Gastrocnemius medialis (tissue), 4 donors: ENCODE measurements around the gene GID8. TPM values are rescaled to one million over a fixed set of nuclear protein-coding genes. Genes with fewer than 3 reads are reported as not detected.

ENCODE experiments used
- ATAC-seq, 2 donors: fragments of 150-250 bp; one replicate each; pipeline ENCODE4 v1.9.1; 2016
- DNase-seq, 2 donors: peaks; one replicate each; pipeline ENCODE4 v3.0.0-alpha.2; 2019
- H3K27ac ChIP-seq, 4 donors: fragments of 200-600 bp; sonication (generic); 1 replicate in 1 of 4; 2 replicates in 3 of 4; pipeline ENCODE4 v1.5.1; 2016 to 2018; ENCODE audit warnings: mild to moderate bottlenecking in 2 of 4, moderate library complexity in 1 of 4
- H3K27me3 ChIP-seq, 3 donors: fragments of 200-600 bp; sonication (generic) in 2 of 3; 1 replicate in 1 of 3; 2 replicates in 2 of 3; pipeline versions ENCODE4 v1.5.1 to v1.6.0; 2016 to 2019; ENCODE audit warnings: mild to moderate bottlenecking in 1 of 3, moderate library complexity in 1 of 3
- H3K36me3 ChIP-seq, 2 donors: fragments of 200-600 bp; sonication (generic) in 1 of 2; one replicate each; pipeline ENCODE4 v1.5.1; 2017 to 2018
- H3K4me1 ChIP-seq, 2 donors: fragments of 200-600 bp; sonication (generic) in 1 of 2; one replicate each; pipeline ENCODE4 v1.5.1; 2016 to 2017; ENCODE audit warnings: mild to moderate bottlenecking in 2 of 2
- H3K4me3 ChIP-seq, 4 donors: fragments of 200-600 bp; sonication (generic) in 3 of 4; 1 replicate in 1 of 4; 2 replicates in 3 of 4; pipeline ENCODE4 v1.5.1; 2016 to 2019; ENCODE audit warnings: mild to moderate bottlenecking in 2 of 4
- H3K9me3 ChIP-seq, 3 donors: fragments of 200-600 bp; sonication (generic) in 2 of 3; 1 replicate in 1 of 3; 2 replicates in 2 of 3; pipeline ENCODE4 v1.5.1; 2016 to 2019
- POLR2A ChIP-seq, 2 donors: fragments of 450-650 bp; IDR thresholded peaks; one replicate each; pipeline ENCODE4 v1.6.1; 2017; ENCODE audit warnings: antibody characterized with exemption in 2 of 2, mild to moderate bottlenecking in 2 of 2, moderate library complexity in 2 of 2
- in situ Hi-C, 4 donors: fragments of 200-750 bp; cut with MboI; loops; one replicate each; pipeline versions ENCODE4 v1.15.0 to v1.8.0; 2017; ENCODE audit warnings: low sequenced_read_pairs in 4 of 4
- intact Hi-C: fragments of 100-400 bp; cut with DNase I; formaldehyde crosslinking; loops from one replicate; pipeline ENCODE4 v1.15.1; 2023; ENCODE audit warnings: low total_unique reads
- total RNA-seq, 4 donors: library from RNA; depleted of rRNA; stranded (reverse); fragments of >200 nt; gene quantifications; one replicate each; pipeline versions ENCODE4 v1.1.0 to v1.2.3, GENCODE V29; 2016
- TF ChIP-seq, protein P1 (sequence below), 5 experiments: fragments of 450-650 bp in 3 of 5; fragments of 200-600 bp in 2 of 5; sonication (generic) in 2 of 5; IDR thresholded peaks in 4 of 5; conservative IDR thresholded peaks in 1 of 5; 1 replicate in 4 of 5; 2 replicates in 1 of 5; pipeline ENCODE4 v1.5.1; 2016 to 2019; ENCODE audit warnings: antibody characterized with exemption in 5 of 5, mild to moderate bottlenecking in 3 of 5, moderate library complexity in 3 of 5

Gene GID8
- total RNA-seq, 4 donors from 2014 or later: 12.8 to 16.2 (median 13.5) TPM

DNA sequence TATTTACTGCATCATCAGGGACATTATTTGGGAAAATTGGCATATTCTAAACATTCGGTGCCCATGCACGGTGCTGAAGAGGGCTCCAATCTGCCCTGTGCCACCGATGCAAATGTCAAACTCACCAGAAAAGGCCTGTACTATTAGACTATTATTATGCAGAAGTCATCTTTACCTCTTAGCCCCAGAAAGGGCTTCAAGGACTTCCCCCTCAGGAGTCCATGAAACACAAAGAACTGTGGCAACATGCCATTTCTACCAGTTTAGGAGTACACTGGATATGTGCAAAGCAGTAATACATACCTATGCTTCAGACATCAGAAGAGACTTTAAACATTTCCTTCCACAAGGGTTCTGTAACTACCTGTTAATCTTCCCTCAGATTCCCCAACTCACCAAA, 20.2 kb upstream of the GID8 start:
- peaks cover 93 to 96% of the 10 kb centered on the region in 2 donors for H3K4me1 ChIP-seq
- no peak overlapping the region for H3K4me3 ChIP-seq
- no peak for TF ChIP-seq POLR2A (IDR thresholded peaks at IDR 0.05)
- TF ChIP-seq, protein P1, sequence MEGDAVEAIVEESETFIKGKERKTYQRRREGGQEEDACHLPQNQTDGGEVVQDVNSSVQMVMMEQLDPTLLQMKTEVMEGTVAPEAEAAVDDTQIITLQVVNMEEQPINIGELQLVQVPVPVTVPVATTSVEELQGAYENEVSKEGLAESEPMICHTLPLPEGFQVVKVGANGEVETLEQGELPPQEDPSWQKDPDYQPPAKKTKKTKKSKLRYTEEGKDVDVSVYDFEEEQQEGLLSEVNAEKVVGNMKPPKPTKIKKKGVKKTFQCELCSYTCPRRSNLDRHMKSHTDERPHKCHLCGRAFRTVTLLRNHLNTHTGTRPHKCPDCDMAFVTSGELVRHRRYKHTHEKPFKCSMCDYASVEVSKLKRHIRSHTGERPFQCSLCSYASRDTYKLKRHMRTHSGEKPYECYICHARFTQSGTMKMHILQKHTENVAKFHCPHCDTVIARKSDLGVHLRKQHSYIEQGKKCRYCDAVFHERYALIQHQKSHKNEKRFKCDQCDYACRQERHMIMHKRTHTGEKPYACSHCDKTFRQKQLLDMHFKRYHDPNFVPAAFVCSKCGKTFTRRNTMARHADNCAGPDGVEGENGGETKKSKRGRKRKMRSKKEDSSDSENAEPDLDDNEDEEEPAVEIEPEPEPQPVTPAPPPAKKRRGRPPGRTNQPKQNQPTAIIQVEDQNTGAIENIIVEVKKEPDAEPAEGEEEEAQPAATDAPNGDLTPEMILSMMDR (IDR thresholded peaks at IDR 0.05 in 4 of 5, conservative IDR thresholded peaks at IDR 0.05 in 1 of 5): no peak
- in situ Hi-C loops (no loop called here), intact Hi-C loops (no loop called here)
- ATAC-seq (no peak), DNase-seq (no peak)
- no peaks in the 10 kb centered on the region for H3K27me3 ChIP-seq
- H3K27ac ChIP-seq: no peak overlapping the region
- no peaks in the 10 kb centered on the region for H3K9me3 ChIP-seq
- no peaks in the 10 kb centered on the region for H3K36me3 ChIP-seq

DNA sequence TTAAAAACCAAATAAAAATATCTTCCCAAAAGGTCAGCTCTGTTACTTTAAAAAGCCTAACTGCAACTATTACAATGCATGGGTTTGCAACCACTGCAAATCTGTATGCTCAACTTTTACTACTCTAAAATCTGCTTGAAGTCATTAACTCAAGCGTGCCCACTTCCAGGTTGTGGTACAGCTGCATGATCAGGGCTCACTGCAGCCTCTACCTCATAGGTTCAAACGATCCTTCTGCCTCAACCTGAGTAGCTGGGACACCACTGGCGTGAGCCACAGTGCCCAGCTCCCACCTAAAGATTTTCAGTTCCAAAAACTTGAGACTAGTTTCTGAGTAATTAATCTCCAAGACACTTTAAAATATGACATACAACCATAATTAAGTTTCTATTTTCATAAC, 19.8 kb upstream of the GID8 start:
- Histone ChIP-seq H3K4me3 (no peak overlapping the region), H3K27me3 (no peaks in the 10 kb centered on the region), H3K27ac (no peak overlapping the region), H3K4me1 (peaks cover 93 to 100% of the 10 kb centered on the region in 2 donors), H3K9me3 (no peaks in the 10 kb centered on the region), H3K36me3 (no peaks in the 10 kb centered on the region)
- intact Hi-C loops: no loop called here
- no peak for TF ChIP-seq POLR2A (IDR thresholded peaks at IDR 0.05)
- TF ChIP-seq, protein P1 (IDR thresholded peaks at IDR 0.05 in 4 of 5, conservative IDR thresholded peaks at IDR 0.05 in 1 of 5): no peak
- ATAC-seq (no peak), DNase-seq (no peak)
- in situ Hi-C loops: no loop called here

DNA sequence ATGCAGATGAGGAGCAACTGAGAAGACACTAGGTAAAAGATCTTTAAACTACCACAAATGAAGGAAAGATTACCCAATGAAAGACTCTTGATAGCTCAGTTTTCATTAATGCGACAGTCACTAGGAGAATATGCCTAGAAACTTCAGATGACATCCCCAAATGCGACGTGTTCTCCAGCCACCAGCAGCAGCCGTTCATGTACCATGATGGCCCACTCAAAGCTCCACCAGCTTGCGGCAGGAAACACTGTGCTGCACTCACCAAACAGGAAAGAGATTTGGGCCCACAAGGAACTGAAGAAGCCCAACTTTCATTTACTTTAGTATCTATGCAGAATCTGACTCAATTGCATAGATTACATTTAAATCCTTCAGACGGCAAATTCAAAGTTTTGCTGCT, 19.1 kb upstream of the GID8 start:
- no peaks in the 10 kb centered on the region for H3K27me3 ChIP-seq
- DNase-seq: no peak
- no peak overlapping the region for H3K27ac ChIP-seq
- H3K36me3 ChIP-seq: no peaks in the 10 kb centered on the region
- in situ Hi-C loops: no loop called here
- H3K4me3 ChIP-seq: no peak overlapping the region
- no peaks in the 10 kb centered on the region for H3K9me3 ChIP-seq
- TF ChIP-seq, protein P1 (IDR thresholded peaks at IDR 0.05 in 4 of 5, conservative IDR thresholded peaks at IDR 0.05 in 1 of 5): no peak
- TF ChIP-seq POLR2A (IDR thresholded peaks at IDR 0.05): no peak
- intact Hi-C loops: no loop called here
- H3K4me1 ChIP-seq: peaks cover 93 to 100% of the 10 kb centered on the region in 2 donors
- ATAC-seq: no peak

DNA sequence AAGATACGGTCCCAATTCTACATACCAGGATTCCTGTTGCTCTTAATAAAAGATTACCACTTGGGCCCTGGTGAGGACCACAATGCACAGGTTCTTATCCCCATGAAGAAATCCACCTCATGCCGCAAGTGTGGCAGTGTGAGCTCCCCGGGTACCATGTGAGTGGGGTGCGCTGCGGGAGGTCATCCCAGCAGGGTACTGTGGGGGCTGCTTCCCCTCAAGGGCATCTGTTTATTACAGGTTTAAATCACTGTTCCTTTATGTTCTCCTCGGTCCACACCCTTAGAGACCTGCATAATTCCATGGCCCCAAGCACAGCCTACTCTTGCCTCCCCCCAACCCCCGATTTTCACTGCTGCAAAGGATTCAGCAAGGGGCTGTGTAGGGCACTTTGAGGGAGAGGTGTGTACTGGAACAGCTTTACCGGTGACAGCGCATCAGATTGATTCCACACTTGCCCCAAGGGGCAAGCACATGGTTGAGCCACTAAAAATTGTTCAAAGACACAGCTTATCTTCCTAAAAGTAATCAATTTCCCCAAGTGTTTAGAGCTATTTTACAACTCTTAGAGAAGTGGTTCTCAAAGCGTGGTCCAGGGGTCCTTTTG, 17.8 kb upstream of the GID8 start:
- no peak overlapping the region for H3K4me3 ChIP-seq
- no peaks in the 10 kb centered on the region for H3K27me3 ChIP-seq
- TF ChIP-seq POLR2A (IDR thresholded peaks at IDR 0.05): no peak
- TF ChIP-seq, protein P1 (IDR thresholded peaks at IDR 0.05 in 4 of 5, conservative IDR thresholded peaks at IDR 0.05 in 1 of 5): no peak
- no peaks in the 10 kb centered on the region for H3K9me3 ChIP-seq
- H3K36me3 ChIP-seq: no peaks in the 10 kb centered on the region
- no peak overlapping the region for H3K27ac ChIP-seq
- no peak for DNase-seq
- no peak for ATAC-seq
- in situ Hi-C loops: no loop called here
- intact Hi-C loops: no loop called here
- H3K4me1 ChIP-seq: peaks cover 95 to 100% of the 10 kb centered on the region in 2 donors
